Measurements from ENCODE around the gene NAB1.

DNA sequence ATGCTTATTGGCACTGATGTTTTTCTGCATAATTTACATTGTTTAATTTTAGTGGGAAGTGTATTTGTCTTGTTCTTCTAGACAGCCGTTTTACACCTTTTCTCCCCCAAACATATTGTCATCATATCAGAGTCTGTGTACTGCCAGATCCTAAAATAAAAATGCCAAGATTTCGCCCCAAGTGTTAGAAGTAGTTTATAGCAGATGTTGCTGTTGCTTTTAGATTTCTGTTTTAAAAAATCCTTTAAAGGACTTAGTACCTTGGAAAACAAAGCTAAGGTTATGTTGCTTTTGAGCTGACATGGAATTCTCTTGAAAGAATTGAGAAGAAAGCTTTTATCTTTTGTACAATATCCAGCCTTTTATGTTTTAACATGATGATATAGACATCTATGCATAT is 36.0 kb downstream of the NAB1 start:
- no peak for TF ChIP-seq CTCF (IDR thresholded peaks at IDR 0.05)
- no peak for TF ChIP-seq POLR2A (IDR thresholded peaks at IDR 0.05)
